Upper lobe of left lung (tissue), 6 donors: Measurements from ENCODE around the gene CCDC201. TPM values are rescaled to one million over a fixed set of nuclear protein-coding genes. Genes with fewer than 3 reads are reported as not detected.

Experiments
- ATAC-seq, 2 donors: fragments of 200-7000 bp; cut with Tn5 transposase; one replicate each; pipeline ENCODE4 v1.9.1; 2022; ENCODE audit warnings: mild to moderate bottlenecking in 2 of 2, moderate library complexity in 2 of 2; ENCODE audit not compliant: low FRiP score in 2 of 2
- DNase-seq, 2 donors: peaks; one replicate each; pipeline ENCODE4 v3.0.0-alpha.2; 2019 to 2020
- H3K27ac ChIP-seq, 4 donors: fragments of 200-600 bp; sonication (generic); one replicate each; pipeline ENCODE4 v1.5.1; 2016 to 2019
- H3K27me3 ChIP-seq, 4 donors: fragments of 200-600 bp; sonication (generic); one replicate each; pipeline ENCODE4 v1.5.1; 2017 to 2019
- H3K36me3 ChIP-seq, 4 donors: fragments of 200-600 bp; sonication (generic); one replicate each; pipeline ENCODE4 v1.5.1; 2016 to 2019
- H3K4me1 ChIP-seq, 4 donors: fragments of 200-600 bp; sonication (generic); one replicate each; pipeline ENCODE4 v1.5.1; 2018 to 2019
- H3K4me3 ChIP-seq, 4 donors: fragments of 200-600 bp; sonication (generic); one replicate each; pipeline ENCODE4 v1.5.1; 2017 to 2019; ENCODE audit warnings: mild to moderate bottlenecking in 2 of 4, moderate library complexity in 1 of 4
- H3K9me3 ChIP-seq, 4 donors: fragments of 200-600 bp; sonication (generic); one replicate each; pipeline ENCODE4 v1.5.1; 2018 to 2019
- EP300 ChIP-seq, 4 donors: sonication (generic); formaldehyde crosslinking; IDR thresholded peaks; one replicate each; pipeline ENCODE4 v1.5.1; 2017; ENCODE audit warnings: antibody characterized with exemption in 4 of 4, control low read depth in 2 of 4
- POLR2A ChIP-seq, 4 donors: fragments of 450-650 bp; IDR thresholded peaks; one replicate each; pipeline ENCODE4 v1.5.1; 2016 to 2017; ENCODE audit warnings: antibody characterized with exemption in 4 of 4, mild to moderate bottlenecking in 2 of 4
- POLR2AphosphoS5 ChIP-seq, 2 donors: sonication (generic); formaldehyde crosslinking; IDR thresholded peaks; one replicate each; pipeline ENCODE4 v1.5.1; 2017; ENCODE audit warnings: antibody characterized with exemption in 2 of 2
- WGBS, 2 donors: methylation state at CpG; one replicate each; pipeline ENCODE4 v1.1.5; 2017 to 2018; 5-methylcytosine and 5-hydroxymethylcytosine counted together
- total RNA-seq, 6 donors: library from RNA; depleted of rRNA in 4 of 6; stranded (reverse); fragments of >200 nt in 4 of 6; gene quantifications; one replicate each; pipeline versions ENCODE4 v1.1.0 to v1.2.1, GENCODE V29; 2016 to 2021
- TF ChIP-seq, protein P1 (sequence below), 6 experiments: fragments of 450-650 bp in 4 of 6; fragments of 200-600 bp in 2 of 6; sonication (generic) in 2 of 6; IDR thresholded peaks; one replicate each; pipeline ENCODE4 v1.5.1; 2016 to 2019; ENCODE audit warnings: antibody characterized with exemption in 6 of 6
- donor health status: DM: no; HTN: no; CAD: no; lungs with moderate emphysema.
- donor health status: DM: no; HTN: yes; CAD: no; lungs with severe emphysema.

Gene CCDC201
- total RNA-seq, 6 donors from 2014 or later: not detected

DNA sequence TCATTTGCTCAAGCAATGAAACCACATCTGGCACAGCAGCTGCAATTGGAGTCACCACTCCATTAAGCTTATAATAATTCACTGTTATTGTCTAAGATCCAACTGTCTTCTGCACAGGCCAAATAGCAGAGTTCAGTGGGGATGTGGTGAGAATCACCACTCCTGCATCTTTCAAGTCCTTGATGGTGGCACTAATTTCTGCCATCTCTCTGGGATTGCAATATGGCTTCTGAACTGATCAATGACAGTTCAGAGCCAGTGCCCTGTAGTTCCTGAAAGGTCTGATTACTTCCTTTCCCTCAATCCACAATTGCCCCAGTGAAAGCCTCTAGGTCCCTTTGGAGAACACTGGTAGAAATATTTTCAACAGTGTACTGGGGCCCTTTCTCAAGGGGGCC lies 21.8 kb upstream of the CCDC201 start:
- Histone ChIP-seq H3K36me3 (no peaks in the 10 kb centered on the region), H3K27me3 (no peaks in the 10 kb centered on the region), H3K27ac (no peak overlapping the region), H3K4me1 (no peaks in the 10 kb centered on the region), H3K9me3 (no peaks in the 10 kb centered on the region), H3K4me3 (no peak overlapping the region)
- DNase-seq: no peak
- ATAC-seq: no peak
- TF ChIP-seq EP300 (IDR thresholded peaks at IDR 0.05) (no peak), POLR2A (IDR thresholded peaks at IDR 0.05) (no peak), POLR2AphosphoS5 (IDR thresholded peaks at IDR 0.05) (no peak)
- TF ChIP-seq, protein P1, sequence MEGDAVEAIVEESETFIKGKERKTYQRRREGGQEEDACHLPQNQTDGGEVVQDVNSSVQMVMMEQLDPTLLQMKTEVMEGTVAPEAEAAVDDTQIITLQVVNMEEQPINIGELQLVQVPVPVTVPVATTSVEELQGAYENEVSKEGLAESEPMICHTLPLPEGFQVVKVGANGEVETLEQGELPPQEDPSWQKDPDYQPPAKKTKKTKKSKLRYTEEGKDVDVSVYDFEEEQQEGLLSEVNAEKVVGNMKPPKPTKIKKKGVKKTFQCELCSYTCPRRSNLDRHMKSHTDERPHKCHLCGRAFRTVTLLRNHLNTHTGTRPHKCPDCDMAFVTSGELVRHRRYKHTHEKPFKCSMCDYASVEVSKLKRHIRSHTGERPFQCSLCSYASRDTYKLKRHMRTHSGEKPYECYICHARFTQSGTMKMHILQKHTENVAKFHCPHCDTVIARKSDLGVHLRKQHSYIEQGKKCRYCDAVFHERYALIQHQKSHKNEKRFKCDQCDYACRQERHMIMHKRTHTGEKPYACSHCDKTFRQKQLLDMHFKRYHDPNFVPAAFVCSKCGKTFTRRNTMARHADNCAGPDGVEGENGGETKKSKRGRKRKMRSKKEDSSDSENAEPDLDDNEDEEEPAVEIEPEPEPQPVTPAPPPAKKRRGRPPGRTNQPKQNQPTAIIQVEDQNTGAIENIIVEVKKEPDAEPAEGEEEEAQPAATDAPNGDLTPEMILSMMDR (IDR thresholded peaks at IDR 0.05): no peak

DNA sequence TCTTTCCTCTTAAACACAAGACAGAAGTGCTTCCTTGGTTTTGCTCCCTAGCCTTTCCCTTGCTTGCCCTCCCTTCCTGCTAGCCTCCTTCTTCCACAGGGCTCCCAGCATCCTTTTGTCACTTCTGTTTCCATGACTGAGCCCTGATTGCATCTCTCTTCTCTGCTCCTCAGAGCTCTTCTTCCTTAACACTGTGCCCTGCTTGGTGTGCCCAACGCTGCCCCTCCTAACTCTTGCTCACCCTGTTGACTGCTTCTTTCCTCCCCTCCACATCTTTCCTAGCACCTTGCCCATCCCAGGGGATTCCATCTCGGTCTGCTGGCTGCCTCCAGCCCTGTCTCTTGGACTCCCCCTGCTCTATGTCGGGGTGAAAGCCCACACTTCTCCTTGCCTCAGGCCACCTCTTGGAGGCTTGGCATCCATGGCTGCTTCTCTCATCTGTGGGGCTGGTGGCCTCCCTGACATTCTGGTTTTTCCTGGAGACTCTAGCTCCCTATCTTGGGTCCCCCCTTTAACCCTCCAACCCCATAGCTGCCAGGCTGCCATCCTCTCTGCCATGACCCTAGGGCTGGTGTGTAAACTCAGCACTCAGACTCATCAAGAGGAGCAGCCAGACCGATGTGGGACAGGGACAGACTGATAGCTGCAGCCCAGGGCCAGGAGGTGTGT lies 21.2 kb upstream of the CCDC201 start:
- TF ChIP-seq POLR2AphosphoS5 (IDR thresholded peaks at IDR 0.05): no peak
- TF ChIP-seq, protein P1 (IDR thresholded peaks at IDR 0.05): no peak
- no peak for TF ChIP-seq POLR2A (IDR thresholded peaks at IDR 0.05)
- no peak for TF ChIP-seq EP300 (IDR thresholded peaks at IDR 0.05)
- H3K9me3 ChIP-seq: no peaks in the 10 kb centered on the region
- peaks cover 0 to 3% (median 0%) of the 10 kb centered on the region in 4 donors for H3K27me3 ChIP-seq
- no peaks in the 10 kb centered on the region for H3K36me3 ChIP-seq
- 75 to 84% methylated on average over 4 of the region's 4 CpGs for WGBS, 2 donors
- H3K4me1 ChIP-seq: no peaks in the 10 kb centered on the region
- no peak for ATAC-seq
- H3K4me3 ChIP-seq: no peak overlapping the region
- no peak overlapping the region for H3K27ac ChIP-seq
- no peak for DNase-seq

- Histone ChIP-seq H3K27ac (no peak overlapping the region), H3K36me3 (no peaks in the 10 kb centered on the region), H3K4me1 (peaks cover 0 to 6% (median 5%) of the 10 kb centered on the region in 4 donors), H3K9me3 (no peaks in the 10 kb centered on the region), H3K27me3 (peaks cover 0 to 10% (median 3%) of the 10 kb centered on the region in 4 donors), H3K4me3 (no peak overlapping the region)
- WGBS, 2 donors: 59 to 67% methylated on average over 5 of the region's 5 CpGs
- ATAC-seq (no peak), DNase-seq (no peak)
- no peak for TF ChIP-seq EP300 (IDR thresholded peaks at IDR 0.05)
- no peak for TF ChIP-seq POLR2AphosphoS5 (IDR thresholded peaks at IDR 0.05)
- no peak for TF ChIP-seq POLR2A (IDR thresholded peaks at IDR 0.05)
- TF ChIP-seq, protein P1 (IDR thresholded peaks at IDR 0.05): no peak
Measured at GRCh38 chr7:45893374-45893995, 20.6 kb upstream of the CCDC201 start.

DNA sequence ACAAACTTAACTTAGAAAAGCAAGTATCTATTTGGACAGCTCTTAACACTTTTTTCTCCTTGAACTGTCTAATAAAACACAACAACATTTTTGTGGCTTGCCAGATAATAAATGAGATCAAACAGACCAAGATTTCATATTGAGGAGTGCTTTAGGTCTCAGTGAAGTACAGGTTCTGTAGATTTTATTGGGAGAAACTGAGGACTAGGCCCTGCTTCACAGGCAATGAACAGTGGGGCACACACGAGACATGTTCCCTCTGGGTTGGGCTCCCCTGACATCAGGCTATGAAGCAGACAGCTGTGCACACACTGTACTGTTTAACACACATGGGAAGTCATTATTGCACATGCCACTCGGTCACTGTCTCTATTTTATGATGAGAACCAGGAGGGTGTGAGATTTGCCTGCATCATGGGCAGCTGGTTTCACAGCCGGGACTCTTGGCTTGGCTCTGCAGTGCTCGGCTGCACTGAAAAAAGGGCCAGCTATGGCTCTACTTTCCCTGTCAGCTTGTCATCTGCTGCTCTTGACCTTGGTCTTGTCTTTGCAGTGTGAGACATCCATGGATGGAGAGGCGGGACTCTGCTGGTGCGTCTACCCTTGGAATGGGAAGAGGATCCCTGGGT lies 19.6 kb upstream of the CCDC201 start:
- no peak for TF ChIP-seq EP300 (IDR thresholded peaks at IDR 0.05)
- TF ChIP-seq POLR2AphosphoS5 (IDR thresholded peaks at IDR 0.05): no peak
- TF ChIP-seq POLR2A (IDR thresholded peaks at IDR 0.05): no peak
- TF ChIP-seq, protein P1 (IDR thresholded peaks at IDR 0.05): no peak
- ATAC-seq (no peak), DNase-seq (no peak)
- WGBS, 2 donors: 79 to 82% methylated on average over 3 to 6 of the region's 6 CpGs
- H3K27ac ChIP-seq: no peak overlapping the region
- H3K9me3 ChIP-seq: no peaks in the 10 kb centered on the region
- peaks cover 0 to 16% (median 7%) of the 10 kb centered on the region in 4 donors for H3K27me3 ChIP-seq
- H3K36me3 ChIP-seq: no peaks in the 10 kb centered on the region
- H3K4me1 ChIP-seq: peaks cover 0 to 11% (median 9%) of the 10 kb centered on the region in 4 donors
- no peak overlapping the region for H3K4me3 ChIP-seq
